Endometrium (tissue), 2 donors: ENCODE results near the gene VIL1.

Source experiments
- FAIRE-seq: peaks from 2 replicates; lab custom pipeline; 2012; peaks lifted over from hg19 to GRCh38; lab: Jason Lieb, UNC
- donor health status: control.
- donor health status: control.

Gene VIL1

DNA sequence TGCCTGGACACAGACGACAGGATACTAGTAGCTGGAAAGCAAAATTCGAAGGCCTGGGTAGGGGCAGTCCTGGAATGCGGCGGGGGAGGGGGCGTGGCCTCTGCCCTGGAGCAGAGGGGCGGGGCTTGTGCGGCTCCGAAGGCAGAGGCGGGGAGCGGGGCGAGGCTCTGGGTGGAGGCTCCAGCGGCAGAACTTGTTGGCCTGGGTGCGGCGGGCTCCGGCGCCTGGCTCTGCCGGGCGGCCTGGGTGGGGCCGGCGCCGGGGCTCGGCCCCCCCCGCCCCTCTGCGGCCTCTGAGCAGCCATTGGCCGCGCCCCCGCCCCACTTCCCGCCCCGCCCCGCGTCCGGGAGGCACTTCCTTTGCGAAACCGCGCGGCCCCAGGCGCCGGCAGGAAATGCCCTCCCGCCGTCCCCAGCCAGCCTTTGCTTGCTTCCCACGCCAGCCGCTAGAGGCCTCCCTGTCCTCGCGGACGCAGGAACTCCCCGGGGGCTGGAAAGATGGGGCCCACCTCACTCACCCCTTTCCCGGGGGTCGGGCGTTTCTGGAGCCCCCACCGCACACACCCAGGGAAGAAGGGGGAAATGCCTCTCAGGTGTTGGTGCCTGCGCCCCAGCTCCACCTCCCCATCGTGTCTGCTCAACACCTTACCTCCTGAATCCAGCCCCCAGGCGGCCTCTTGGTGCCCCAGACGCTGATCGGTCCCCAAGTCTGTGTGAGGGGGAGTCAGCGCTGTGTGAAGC, 12.5 kb upstream of the VIL1 start:
- FAIRE-seq: no peak

DNA sequence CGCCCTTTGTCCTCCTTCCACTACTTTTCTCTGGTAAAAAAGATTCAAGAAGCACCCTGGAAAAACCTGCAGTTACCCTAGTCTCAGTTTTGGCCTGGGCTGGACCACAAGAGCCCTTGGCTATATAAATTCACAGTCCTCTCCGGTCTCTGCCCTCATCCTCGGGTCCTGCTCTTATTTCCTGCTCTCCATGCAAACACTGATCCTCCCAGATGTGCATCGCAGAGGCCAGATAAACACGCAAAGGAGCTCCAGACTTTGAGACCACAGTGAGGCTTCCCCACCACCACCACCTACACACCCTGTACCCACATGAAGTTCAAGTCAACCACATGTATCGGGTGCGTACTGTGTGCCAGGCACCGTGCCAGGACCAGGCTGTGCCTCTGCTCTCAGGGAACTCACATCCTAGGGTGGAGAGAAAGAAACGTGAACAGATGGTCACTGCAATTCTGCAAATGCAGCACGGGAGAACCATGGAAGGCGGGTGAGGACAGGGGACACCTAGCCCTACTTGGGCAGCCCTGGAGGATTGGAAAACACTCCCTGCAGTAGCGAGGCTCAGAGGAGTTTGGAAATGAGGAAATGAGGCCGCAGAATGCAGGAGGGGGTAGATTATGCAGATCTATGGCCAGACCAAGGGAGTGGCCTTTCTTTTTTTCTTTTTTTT, 11.8 kb upstream of the VIL1 start:
- no peak for FAIRE-seq

DNA sequence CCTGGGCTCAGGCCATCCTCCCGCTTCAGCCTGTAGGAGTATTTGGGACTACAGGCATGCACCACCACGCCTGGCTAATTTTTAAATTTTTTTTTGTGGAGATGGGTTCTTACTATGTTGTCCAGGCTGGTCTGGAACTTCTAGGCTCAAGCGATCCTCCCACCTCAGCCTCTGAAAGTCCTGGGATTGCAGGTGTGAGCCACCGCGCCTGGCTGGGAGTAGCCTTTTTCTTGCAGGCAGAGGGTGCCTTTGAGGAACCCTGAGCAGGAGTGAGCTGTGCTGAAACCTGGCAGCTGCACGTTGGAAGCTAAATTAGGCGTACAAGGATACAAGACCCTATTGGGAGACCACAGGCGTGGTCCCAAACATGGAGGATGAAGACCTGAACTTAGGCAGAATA, 11.2 kb upstream of the VIL1 start:
- no peak for FAIRE-seq

DNA sequence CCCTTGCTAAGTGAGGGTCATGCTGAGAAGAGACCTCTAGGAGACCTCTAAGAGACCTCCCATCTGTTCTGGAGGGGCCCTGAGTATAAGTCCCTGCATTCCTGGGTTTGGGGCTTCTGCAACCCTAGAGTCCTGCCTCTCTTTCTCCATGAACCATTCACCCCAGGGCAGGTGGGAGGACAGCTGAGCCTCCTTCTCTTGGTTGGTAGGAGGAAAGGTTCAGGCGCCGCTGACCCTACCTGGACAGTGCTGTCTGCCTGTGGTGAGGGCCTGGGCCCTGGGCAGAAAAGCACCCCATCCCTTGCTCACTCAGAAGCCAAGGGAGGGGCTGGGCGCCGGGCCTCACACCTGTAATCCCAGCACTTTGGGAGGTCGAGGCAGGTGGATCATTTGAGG, 604 bp upstream of the VIL1 start:
- no peak for FAIRE-seq

DNA sequence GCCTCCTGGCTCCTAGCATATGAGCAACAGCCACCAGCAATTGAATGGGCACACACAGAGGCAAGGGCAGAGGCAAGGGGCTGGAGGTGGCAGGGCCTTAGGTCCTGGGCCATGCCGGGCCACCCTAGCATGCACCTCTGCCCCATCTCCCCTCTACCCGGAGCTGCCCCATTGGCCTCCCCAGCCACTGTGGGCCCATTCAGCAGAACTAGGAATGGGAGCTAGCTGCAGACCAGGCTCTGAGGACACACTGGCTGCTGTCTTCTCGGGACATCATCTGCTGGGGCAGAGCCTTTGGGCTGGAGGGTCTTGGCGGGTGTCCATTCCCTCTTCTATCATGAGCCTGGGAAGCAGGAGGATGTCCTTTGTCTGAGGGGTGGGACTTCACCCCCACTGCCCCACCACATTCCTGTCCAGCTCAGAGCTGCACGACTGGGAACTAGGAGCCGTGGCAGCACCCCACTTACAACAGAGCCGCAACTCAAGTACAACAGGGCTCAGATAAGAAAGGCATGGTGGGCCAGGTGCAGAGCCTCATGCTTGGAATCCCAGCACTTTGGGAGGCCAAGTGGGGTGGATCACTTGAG, 800 bp downstream of the VIL1 start:
- no peak for FAIRE-seq

DNA sequence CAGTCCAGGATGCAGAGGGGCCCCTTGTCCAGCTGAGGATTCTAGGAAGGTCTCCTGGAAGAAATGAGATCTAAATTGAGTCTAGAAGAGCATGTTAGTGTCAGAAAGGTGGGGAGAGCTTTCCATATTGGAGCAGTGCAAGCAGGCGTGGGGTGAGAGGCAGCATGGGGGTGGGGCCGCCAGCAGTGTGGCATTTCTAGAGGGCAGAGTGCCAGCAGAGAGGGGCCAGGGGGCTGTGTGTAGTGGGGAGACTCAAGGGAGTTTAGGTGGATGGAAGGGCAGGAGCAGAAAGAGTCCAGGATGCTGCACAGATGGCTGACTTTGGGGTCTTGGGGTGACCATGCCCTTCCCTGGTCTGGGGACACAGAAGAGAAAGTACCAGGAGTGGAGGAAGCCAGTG, 2.1 kb downstream of the VIL1 start:
- no peak for FAIRE-seq

DNA sequence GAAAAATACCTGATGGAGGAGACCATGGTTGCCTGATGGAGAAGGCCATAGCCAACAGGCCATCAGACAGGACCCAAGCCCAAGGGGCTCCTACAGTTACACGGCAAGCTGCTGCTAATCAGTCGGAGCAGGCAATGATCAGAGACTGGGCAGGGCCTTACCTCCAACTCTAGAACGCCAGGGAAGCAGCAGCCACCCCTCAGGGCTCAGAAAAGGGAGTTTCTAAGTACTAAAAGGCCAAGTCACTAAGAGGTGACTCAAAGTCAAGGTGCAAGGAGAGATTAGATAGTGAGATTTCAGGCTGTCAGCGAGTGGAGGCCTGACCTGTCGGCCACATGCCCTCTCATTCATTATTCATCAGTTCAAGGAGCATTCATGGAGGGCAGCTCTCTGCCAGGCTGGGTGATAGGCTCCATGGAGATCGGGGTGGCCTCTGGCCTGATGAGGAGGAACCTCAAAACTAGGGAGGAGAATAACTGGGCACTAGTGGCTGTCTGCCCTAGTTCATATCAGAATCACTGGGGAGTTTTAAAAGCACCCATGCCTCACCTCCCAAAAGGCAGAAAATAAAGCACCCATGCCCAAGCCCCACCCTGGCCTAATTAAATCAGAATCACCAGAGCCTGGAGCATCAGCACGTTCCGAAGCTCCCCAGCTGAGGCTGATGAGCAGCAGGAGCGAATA, 3.6 kb downstream of the VIL1 start:
- FAIRE-seq: no peak

DNA sequence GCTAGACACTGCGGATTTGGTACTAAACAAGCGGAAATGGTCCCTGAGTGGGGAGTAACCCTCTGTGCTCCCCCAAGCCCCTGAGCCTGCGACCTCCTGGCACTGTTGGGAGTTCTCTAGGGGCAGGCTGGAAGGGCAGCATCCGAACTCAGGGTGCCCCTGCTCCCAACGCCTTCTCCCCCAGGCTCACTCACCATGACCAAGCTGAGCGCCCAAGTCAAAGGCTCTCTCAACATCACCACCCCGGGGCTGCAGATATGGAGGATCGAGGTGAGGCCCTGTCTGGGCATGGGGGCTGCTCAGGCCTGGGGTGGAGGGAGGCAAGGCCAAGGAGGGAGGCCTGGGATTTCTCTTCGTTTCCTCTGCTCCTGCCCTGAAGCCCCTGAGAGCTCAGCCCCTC, 4.7 kb downstream of the VIL1 start:
- FAIRE-seq: no peak

DNA sequence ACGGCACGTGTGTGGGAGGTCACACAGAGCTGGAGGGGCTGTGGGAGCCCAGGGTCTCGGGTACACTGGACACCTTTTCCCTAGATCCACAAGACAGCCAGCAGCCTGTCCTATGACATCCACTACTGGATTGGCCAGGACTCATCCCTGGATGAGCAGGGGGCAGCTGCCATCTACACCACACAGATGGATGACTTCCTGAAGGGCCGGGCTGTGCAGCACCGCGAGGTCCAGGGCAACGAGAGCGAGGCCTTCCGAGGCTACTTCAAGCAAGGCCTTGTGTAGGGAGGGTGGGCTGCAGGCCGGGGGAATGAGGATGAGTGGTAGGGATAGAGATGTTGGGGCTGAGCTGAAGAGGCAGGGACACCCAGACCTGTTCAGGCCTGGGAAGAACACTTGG, 6.6 kb downstream of the VIL1 start:
- no peak for FAIRE-seq

DNA sequence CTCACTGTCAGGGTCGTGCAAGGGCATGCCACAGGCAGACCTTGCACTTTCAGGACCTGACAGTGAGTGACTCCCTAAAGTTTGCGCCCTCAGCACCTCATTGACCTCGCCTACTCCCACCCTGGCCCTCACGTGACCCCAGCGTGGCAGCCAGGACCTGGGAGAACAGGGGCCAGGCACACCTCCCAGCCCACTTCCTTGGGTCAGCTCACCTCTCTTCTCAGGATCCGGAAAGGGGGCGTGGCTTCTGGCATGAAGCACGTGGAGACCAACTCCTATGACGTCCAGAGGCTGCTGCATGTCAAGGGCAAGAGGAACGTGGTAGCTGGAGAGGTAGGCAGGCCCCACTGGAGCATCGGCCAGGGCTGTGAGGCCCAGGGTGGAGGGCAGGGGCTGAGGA, 8.8 kb downstream of the VIL1 start:
- no peak for FAIRE-seq

DNA sequence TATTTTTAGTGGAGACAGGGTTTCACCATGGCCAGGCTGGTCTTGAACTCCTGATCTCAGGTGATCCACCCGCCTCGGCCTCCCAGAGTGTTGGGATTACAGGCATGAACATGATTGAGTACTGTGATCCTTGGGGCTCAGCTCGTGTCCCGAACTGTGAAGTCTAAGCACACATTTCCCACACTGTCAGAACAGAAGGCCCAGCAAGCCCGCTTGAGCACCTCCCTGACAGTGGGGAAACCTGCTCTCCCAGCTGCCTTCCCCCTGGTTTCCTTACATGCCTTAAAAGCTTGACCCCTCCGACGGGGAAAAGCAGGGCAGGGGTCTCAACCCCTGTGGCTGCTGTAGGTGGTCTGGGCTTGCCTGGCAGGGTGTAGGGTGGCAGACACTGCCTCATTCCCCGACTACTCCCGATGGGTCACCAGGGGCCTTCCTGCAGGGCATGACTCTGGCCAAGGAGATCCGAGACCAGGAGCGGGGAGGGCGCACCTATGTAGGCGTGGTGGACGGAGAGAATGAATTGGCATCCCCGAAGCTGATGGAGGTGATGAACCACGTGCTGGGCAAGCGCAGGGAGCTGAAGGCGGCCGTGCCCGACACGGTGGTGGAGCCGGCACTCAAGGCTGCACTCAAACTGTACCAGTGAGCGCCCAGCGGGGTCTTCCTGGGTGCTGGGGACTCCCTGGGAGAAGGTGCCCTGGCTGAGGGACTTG, 10.1 kb downstream of the VIL1 start:
- no peak for FAIRE-seq

DNA sequence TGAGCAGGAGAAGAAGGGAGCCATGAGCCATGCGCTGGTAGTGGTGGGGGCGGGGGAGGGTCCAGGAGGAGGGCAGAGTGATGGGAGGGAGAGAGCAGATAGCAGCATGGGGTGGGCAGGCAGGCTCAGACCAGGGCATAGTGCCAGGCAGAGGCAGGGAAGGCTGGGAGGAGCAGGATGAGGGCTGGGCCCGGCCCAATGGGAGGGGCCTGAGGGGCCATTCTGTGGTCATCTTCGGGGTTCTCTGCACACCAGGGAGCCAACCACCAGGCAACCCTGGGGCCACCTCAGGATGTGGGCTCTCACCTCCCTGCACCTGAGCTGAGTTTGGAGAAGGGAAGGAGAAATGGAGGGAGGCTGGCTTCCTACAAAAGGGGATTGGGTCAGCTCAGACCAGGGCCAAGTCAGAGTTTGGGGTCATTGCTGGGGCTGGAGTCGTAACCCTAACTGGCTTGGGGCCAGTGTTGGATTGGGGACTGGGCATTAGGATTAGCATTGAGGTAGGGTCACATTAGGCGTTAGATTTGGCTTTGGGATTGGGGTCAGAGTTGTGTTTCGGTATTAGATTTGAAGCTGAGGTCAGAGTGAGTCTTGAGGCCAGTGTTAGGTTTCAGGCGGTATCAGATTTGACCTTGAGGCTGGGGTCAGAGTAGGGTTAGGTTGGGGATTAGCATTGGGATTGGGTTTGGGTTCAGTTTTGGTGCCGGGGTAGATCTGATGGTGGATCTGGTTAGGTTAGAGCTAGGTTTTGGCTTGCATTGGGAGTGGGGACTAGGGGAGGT, 11.2 kb downstream of the VIL1 start:
- no peak for FAIRE-seq

DNA sequence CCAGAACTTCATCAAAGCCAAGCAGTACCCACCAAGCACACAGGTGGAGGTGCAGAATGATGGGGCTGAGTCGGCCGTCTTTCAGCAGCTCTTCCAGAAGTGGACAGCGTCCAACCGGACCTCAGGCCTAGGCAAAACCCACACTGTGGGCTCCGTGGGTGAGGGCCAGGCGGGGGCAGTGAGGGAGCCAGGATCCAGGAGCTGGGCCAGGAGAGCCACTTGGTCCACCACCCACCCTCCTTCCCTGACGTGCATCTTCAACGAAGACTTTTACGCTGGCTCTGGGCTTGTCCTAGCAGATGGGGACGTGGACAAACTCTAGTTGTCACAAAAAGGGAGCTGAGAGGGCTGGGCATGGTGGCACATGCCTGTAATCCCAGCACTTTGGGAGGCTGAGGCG, 11.8 kb downstream of the VIL1 start:
- FAIRE-seq: no peak

DNA sequence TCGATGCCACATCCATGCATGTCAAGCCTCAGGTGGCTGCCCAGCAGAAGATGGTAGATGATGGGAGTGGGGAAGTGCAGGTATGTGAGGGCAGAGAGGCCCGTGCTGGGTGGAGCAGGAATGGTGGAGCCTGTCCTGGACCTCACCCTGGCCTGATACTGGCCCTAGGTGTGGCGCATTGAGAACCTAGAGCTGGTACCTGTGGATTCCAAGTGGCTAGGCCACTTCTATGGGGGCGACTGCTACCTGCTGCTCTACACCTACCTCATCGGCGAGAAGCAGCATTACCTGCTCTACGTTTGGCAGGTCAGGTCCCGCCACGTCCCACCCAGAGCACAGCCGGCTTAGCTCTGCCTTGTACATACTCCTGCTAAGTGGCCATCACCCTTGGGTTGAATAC, 13.0 kb downstream of the VIL1 start:
- FAIRE-seq: no peak

DNA sequence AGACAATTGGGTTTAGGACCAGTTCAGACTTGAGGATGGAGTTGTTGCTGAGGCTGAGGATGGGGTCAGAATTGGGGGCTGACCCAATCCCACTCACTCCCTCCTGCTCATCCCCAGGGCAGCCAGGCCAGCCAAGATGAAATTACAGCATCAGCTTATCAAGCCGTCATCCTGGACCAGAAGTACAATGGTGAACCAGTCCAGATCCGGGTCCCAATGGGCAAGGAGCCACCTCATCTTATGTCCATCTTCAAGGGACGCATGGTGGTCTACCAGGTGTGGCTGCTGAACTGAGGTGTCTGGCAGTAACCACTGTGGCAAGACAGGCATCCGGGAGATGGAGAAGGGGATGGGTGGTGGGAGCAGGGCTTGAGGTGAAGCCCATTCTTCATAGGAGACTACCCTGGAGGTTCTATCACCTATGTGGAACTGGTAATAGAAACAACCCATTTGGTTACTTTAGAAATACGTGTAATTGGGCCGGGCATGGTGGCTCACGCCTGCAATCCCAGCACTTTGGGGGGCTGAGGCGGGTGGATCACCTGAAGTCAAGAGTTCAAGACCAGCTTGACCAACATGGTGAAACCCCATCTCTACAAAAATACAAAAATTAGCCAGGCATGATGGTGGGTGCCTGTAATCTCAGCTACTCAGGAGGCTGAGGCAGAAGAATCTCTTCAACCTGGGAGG, 13.9 kb downstream of the VIL1 start:
- FAIRE-seq: no peak

DNA sequence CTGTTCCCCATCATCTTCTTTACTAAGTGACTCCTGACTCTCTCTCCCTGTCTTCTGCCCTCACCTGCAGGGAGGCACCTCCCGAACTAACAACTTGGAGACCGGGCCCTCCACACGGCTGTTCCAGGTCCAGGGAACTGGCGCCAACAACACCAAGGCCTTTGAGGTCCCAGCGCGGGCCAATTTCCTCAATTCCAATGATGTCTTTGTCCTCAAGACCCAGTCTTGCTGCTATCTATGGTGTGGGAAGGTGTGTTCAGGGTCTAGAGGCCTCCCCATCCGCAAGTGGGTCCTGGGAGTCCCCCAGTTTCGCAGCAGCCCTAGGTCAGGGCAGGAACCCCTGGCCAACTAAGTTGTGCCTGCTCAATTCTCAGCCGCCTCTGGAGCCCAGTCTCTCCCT, 15.5 kb downstream of the VIL1 start:
- no peak for FAIRE-seq

DNA sequence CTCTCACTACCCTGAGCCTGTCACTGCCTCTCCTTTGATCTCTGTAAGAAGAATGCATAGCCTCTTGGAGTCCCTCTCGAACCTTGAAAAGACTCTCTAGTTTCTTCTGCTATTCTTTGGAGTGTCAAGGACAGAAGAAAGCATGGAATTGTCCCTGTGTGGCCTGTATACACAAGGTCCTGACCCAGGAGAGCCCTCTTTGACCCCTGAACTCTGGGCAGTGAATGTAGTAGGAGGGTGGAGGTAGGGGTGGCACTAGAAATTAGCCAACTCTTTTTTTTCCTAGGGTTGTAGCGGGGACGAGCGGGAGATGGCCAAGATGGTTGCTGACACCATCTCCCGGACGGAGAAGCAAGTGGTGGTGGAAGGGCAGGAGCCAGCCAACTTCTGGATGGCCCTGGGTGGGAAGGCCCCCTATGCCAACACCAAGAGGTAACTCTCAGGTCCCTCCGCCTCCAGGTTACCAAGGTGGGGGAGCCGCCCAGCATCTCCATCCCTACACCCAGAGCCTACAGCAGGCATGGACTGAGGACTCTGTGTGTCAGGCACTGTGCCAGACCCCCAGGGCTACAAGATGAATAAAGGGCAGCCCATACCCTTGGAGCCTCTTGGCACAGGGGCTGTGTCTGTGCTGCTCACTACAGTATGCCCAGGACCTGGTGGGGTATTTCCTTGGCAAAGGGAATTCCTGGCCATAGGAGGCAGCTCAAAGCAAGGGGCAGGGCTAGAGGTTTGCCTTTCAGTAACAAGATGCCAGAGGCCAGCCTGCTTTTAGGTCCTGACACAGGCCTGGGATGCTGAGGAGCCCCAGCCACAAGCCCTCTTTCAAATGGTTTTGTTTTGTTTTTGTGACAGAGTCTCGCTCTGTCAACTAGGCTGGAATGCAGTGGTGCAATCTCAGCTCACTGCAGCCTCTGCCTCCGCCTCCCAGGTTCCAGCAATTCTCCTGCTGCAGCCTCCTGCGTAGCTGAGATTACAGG, 16.4 kb downstream of the VIL1 start:
- FAIRE-seq: no peak

DNA sequence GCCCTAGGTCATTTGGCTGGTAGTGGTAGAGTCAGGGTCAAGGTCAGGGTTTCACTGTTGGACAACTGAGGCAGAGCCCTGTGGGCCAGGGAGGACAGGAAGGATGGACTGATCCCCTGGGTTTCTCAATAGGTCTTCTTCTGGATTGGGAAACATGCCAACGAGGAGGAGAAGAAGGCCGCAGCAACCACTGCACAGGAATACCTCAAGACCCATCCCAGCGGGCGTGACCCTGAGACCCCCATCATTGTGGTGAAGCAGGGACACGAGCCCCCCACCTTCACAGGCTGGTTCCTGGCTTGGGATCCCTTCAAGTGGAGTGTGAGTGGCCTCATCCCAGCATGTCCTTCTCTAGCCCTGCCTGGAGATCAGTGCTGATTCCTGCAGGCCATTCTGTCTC, 18.1 kb downstream of the VIL1 start:
- FAIRE-seq: no peak

DNA sequence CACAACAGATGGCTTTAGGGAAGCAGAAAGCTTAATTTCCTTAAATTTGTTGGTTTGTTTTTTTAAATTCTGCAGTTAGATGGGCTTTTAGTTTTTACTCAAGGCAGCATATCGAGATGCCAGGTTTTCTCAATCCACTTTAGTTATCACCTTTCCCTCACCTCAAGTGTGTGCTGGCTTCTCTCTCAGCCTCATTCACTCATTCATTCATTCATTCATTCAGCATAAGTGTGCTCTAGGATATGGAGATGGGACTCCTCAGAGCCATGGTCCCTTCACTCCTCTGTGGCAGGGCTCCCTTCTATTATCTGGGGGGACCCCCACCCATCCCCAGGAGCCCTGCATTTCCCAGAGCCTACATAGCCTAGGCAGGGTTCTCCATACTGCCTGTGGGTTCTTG, 19.0 kb downstream of the VIL1 start:
- FAIRE-seq: no peak

DNA sequence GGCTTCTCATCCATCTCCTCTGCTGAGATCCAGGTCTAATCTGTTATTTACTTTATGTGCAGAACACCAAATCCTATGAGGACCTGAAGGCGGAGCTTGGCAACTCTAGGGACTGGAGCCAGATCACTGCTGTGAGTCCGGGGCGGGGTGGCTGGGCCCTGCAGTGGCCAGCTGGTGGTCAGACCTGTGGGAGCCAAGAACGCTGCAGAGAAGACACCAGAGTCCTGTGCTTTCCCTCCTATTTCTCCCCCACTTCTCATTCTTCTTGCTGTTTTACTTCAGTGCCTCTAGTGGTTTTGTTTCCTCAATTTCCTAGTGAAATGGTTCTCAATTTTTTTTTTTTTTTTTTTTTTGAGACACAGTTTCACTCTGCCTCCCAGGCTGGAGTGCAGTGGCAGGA, 19.7 kb downstream of the VIL1 start:
- FAIRE-seq: no peak
